Left forelimb (tissue), 1 donor: ENCODE data around the gene KCNK17.
"Not testable (repeated sequence)": the region's sequence is repeated elsewhere in the genome, so short reads cannot be mapped to it uniquely, and the experiment has no call there.

ENCODE experiments used
- DNase-seq: peaks from one replicate; pipeline ENCODE4 v3.0.0-alpha.2; 2018; ENCODE audit warnings: low spot score

The KCNK17 gene

DNA sequence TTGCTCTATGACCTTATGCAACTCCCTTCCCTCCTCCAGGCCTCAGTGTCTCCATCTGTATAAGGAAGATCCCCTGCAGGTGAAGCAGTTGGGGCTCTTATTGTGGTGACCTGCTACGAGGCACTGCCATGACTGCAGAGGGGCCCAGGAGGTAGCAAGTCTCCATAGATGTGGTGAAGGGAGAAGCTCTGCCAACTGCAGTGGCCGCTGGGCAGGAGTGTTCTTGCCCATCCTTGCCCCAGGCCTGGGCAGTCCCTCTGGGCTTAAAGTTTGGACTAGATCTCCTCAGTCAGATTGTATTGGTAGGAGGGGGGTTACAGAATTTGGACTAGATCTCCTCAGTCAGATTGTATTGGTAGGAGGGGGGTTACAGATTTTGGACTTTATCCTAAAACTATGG lies 12.2 kb downstream of the KCNK17 start:
- no peak for DNase-seq

DNA sequence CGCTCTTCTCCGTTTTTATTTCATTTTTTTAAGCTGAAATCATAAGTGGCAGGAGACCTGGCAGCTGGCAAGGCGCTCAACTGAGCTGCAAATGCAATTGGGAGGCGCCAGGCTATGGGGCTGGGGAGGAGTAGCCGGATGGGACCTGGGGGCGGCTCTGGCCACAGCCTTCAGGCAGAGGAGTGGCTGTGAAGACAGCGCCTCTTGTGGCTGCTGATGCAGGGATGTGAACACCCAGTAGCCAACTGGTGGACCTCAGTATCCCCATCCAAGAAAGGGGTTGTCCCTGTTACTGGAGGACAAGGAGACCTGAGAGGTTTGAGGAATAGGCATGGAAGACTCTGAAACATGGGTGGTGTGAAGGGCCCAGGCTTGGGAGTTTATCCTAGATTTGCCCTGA lies 12.6 kb downstream of the KCNK17 start:
- no peak for DNase-seq

DNA sequence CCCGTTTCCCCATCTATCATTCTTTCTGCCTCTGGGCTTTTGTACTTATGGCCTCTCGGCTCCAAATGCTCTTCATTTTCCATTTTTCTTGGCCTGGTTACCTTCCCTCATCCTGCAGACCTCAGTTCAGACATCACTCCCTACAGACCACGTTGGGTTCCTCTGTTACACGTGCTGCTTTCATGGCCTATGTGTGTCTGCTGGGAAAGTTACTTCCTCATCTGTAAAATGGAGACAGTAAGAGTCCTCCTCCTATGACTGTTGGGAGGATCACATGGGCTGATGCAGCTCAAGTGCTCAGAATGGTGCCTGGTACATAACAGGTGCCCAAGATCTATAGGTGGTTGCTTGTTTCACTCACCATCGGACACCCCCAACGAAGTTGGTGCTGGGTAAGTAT lies 13.5 kb downstream of the KCNK17 start:
- no peak for DNase-seq

DNA sequence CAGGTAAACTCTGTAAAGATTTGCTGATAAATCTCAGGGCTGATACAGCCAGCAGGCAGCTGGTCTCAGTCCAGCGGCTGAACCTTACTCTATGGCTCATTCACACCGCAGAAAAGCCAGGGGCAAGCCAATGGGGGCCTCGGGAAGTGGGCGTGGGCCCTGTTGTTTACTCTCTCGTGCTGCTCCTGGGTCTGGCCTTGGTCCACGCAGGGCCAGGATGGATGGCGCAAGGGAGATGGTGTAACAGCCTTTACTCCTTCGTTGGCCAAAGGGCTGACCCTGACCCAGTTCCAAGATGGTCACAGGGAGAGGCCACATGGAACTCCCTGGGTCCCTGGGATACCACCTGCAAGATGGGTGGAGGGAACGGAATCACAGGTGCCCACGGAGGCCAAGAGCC lies 16.2 kb downstream of the KCNK17 start:
- no peak for DNase-seq

DNA sequence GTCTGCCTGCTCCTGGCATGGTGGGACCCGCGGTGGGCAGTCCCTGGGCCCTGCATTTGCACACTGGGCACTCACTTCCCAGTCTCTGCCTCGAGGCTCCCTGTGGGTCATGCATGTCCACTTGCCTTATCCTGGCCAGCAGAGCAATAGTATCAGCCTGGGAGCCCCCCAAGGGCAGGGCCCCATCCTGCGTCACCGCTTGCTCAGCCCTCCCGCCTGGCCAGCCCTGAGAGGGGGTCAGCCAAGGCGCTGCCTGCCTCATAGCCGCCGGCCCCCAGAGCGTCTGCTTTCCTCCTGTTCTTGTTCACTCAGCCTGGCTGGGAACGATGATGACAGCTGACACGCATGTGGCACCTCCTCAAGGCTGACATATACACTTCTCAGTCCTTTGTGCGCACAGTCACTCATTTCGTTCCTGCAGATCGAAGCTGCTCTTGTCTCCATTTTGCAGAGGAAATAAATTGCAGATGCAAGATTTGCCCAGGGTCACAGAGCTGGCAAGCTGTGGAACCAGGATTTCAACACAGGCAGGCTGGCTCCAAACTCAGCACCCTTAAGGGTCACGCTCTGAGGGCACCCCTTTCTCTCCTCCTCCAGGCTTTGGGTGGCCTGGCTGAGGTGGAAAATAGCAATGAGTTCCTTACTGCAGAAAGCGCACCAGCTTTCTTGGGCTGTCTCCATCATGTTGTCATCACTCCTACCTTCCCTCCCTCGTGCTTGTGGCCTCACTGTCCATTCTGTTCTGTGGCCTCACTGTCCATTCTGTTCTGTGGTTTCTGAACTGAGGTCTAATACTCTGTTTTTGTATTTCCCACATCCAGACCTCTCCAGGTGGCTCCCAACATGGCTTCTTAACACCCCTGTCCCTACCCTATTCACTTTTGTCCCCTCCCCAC lies 17.2 kb downstream of the KCNK17 start:
- DNase-seq: no peak

DNA sequence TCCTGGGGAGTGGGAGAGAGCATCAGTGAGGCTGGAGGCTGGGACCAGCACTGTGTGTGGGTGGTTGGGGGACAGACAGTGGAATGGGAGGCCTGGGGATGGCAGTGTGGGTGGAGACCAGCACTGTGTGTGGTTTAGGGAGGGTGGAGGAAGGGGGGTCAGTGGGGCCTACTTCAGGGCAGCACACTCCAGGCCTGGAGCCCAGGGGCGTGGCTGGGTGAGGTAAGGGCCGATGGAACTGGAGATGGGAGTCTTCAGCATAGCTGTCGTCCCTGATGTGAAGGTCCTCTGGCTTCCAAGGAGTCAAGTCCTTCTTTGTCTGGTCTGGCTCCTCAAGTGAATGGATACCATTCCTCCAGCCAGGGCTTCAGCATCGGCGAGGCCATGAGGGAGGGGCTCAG lies 18.6 kb downstream of the KCNK17 start:
- no peak for DNase-seq

DNA sequence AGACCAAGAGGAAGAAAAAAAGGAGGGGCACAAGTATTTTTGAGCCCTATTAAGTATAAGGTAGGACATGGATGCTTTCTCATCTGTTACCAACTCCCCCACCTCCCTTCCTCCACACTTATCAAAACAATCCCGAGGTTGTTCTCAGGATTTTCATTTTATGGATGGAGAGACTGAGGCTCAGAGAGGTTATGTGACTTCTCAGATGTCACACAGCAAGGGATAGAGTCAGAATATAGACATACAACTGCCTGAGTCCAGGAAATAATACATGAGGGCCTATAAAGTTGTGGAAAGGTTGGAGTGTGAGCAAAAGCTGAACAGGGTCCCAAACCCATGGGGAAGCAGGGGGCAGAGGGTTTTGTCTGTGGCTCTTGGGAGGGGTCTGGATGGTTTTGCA lies 19.3 kb downstream of the KCNK17 start:
- DNase-seq: no peak

DNA sequence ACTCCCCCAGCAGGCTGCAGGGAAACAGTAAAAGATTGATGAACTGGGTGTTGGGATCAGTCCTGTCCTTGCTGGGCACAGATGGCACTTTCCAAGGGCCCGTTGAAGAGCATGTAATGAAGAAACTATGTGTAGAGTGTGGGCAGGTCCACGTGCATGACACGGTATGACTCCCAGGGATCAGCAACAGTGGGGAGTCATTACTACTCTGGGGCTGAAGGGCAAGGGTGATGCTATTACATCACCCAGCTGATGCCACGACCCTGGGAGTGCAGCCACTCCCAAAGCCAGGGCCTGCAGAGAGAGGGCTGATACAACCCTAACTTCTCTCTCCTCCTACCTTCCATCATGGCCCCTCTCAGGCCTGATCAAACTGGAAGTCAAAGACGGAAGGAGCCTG lies 20.1 kb downstream of the KCNK17 start:
- DNase-seq: no peak

DNA sequence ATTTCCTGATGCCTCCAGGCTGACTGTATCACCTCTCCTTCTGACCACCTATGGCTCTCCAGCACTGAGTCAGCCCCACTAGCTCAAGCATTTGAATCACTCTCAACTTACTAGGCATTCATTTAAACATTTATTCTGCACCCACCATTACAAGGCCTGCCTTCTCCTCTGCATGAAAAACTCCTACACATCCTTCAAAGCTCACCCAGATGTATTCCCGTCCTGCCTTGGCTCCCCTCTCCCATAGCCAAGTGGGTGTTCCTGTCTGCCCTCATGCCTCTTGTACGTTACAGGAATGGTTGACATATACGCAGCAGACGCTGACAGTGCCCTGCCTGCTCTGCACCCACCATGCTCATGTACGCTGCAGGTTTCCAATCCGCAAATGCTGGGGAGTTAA lies 21.6 kb downstream of the KCNK17 start:
- no peak for DNase-seq

DNA sequence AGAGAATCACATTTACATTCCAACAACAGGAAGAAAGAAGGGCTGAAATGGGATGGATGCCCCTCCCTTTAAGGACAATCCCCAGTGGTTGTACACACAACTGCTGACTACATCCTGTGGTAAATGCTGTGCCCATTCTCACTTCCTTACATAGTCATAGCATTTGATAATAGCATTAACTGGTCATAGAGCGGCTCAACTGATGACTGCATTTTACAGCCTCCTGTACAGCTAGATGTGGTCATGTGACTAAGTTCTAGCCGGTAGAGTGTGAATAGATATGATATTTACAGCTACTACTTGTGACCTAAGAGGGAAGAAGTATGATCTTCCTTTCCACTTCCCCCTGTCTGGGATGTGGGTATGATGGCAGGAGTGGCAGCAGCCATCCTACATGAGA lies 24.7 kb downstream of the KCNK17 start:
- DNase-seq: no peak

DNA sequence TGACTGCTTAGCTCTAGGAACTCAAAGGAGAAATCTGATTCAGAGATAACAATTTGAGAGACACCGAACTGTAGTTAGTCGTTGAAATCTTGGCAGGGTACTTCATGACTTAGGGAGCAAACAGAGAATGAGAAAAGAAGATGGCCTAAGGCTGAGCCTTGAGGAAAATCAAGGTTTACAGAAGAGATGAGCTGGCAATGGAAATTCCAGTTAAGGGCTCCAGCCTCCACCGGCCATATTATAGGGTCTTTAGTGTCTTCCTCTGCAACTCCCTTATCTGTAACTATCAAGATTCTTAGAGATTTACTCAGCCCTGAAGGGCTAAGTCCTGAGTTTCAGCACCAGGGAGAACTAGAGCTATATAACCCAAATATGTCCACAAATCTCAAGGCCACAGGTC lies 26.6 kb downstream of the KCNK17 start:
- no peak for DNase-seq

DNA sequence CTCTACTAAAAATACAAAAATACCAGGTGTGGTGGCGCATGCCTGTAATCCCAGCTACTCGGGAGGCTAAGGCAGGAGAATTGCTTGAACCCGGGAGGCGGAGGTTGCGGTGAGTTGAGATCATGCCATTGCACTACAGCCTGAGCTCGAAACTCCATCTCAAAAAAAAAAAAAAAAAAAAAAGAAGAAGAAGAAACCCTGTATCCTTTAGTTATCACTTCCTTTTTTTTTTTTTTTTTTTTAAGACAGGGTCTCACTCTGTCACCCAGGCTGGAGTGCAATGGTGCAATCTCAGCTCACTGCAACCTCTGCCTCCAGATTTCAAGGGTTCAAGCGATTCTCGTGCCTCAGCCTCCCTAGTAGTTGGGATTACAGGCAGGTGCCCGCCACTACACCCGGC lies 27.6 kb downstream of the KCNK17 start:
- DNase-seq: not testable (repeated sequence)

DNA sequence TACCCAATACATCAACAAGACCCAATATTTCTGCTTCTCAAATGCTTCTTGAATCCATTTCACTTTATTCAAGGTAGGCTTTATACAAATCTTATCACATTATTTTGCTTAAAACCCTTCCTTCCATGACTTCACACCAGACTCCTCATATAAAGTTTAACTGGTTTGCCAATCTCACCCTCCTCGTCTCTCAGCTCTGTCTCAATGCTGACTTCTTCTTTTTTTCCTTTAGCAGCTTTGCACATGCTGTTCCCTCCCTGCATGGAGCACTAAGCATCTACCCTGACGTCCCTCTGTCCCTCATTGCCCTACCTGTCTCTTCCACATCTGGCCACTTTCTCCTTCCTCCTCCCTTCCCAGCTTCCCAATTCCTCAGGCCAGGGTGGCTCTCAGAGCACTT lies 31.4 kb downstream of the KCNK17 start:
- DNase-seq: no peak

DNA sequence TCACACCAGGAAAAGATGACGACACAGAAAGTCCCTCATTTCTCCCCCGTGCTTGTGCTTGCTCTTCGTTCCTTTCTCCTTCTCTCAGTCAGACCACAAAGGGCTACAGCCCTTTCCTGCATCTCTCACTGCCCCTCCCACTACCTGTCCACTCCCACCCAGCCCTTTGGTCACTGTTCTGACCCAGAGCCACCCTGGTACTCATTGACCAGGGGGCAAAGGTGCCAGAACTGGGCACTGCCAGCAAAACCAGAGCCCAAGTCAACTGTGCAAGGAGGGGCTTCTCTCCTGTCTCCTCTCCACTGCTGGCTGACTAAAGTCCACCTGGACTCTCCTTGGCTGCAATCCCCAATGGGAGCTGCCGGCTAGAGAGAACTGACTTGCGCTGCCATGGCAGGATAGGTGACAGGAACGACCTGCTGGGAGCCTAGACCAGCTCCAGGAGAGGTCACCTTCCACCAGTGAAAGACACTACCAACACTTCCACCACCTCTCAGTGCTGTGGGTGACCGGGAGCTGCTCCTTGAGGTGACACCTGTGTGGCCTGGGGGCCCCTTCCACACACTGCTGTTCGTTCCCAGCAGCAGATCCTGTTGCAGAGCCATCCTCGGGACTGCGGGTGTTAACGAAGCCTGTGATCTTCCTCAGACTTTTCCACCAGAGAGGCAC lies 32.8 kb downstream of the KCNK17 start:
- DNase-seq: no peak

DNA sequence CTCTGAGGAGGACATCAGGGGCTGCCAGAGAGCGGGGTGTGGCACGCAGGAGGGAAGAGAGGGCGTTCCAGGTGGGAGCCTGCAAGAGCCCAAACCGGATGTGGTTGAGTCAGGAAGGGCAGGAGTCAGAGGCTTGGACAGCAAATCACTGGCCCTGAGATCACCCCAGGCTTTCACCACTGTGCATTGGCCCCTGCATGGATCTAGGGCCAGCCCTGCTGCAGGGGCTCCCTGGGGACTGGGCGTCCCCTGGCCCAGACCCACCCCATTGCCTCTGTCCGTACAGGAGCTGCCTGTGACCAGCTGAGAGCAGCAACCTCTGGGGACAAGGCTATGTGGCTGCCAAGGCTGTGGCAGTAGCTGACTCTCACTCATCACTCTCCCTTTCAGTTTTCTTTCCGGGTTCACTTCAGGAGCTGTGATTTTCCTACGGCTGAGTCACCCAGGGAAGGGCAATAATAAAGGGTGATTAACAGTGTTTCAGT lies 33.9 kb downstream of the KCNK17 start:
- DNase-seq: no peak

DNA sequence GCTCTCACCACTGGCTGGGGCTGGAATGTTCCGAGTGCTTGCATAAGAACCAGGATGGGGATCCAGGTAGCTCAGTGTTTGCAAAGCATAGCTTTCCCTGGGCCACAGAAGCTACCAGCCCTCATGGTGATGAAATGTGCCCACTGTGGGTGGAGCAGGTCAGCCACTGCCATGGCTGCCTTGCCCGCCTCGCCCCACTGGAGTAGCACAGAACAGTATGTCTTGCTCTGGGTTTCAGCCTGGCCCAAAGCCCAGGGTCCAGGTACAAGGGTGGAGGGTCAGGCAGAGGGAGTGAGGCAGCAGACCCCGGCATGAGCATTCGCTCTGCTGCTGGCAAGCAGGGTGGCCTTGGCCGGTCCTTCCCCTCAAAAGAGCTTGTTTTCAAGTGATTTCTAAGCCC lies 34.7 kb downstream of the KCNK17 start:
- DNase-seq: no peak

DNA sequence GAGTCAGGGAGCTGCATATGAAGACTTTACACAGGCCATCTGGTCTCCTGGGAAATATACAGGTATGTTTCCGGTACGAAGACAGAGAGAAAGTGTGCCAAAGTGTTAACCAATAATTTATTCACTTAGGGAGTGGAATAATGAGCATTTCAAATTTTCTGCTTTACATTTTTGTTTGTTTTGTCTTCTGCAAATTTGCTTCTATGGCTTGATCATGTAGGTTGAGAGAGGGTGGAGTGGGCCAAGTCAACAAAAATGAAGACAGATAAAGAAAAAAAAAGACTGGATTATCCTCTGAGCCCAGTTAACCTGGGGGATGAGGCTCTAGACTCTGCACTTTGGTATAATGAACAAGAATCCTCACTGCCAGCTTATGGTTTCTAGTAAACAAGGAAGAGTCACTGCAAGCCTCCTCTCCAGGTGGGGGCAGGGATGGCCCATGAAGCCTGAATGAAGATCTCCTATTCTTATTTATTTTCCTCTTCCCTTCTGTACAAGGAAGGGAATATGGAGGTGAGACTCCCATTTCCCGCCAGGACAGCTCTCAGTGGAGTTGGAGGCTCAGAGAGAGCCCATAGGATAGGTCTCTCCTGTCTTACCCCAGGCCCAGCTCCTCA lies 37.7 kb downstream of the KCNK17 start:
- DNase-seq: no peak

DNA sequence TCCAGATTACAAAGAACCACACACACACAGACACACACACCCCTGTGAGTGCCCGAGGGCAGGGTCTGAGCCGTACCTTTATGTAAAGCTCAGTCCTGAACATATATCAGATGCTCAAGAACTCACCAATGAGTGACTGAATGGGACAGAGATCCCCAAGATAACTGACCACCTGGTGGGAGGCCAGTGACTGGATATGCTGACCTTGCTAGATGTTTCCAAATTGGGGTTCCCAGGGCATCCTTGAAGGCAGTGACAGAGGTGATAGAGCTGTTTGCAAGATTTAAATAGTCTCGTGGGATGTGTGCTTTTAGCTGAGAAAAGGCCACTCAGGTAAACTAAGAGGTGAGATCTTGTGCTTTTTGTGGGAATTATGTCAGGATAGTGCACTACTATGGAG lies 39.3 kb downstream of the KCNK17 start:
- DNase-seq: no peak

DNA sequence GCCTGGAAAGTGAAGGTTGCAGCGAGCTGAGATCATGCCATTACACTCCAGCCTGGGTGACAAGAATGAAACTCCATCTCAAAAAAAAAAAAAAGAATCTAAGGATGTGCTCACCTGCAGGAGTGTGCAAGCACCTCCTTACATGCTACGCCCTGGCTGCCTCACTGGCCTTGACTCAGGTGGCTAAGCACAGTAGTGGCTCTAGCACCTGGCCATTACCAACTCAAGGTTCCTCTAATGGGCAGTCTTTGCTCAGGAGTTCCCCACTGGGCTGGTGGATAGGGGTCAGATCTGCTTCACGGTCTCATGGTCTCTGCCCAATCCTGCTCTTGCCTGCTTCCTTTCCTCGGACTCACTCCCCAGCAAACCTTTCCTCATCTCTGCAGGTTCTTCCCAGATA lies 39.7 kb downstream of the KCNK17 start:
- DNase-seq: no peak

DNA sequence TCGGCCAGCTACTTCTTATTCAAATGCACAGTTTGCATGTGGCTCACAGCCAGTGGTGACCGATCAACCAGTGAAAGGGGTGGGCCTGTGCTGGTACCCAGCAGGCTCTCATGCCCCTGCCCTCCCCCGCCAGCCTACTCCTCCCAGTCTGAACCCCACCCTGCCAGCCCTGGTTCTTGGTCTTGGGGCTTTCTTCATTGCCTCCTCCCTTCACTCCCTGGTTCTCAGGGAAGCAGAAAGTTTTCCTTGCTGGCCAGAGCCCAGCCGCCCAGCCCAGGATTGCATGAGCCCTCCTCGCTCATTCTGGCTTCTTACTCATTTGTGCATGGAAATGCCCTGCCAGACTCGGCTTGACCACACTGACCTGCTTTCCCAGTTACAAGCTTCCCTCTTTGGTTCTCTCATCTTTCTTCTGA lies 40.8 kb downstream of the KCNK17 start:
- DNase-seq: no peak

DNA sequence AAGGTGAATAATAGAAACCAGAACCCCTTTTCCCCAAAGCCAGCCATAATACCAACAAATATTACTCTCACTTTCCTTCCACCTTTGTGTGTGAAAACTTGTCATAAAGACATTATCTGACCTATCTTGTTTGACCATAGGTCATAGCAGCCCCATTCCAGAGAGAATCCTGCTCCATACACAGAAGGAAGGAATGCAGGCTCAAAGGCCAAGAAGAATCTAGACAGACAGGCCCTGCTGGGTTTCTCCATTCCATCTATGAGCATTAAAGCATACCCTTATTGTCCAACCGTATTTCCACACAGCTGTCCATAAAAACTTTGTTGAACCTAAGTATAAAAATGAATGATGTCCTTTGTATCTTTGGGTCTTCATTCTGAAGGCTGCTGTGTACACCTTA lies 44.3 kb downstream of the KCNK17 start:
- no peak for DNase-seq

DNA sequence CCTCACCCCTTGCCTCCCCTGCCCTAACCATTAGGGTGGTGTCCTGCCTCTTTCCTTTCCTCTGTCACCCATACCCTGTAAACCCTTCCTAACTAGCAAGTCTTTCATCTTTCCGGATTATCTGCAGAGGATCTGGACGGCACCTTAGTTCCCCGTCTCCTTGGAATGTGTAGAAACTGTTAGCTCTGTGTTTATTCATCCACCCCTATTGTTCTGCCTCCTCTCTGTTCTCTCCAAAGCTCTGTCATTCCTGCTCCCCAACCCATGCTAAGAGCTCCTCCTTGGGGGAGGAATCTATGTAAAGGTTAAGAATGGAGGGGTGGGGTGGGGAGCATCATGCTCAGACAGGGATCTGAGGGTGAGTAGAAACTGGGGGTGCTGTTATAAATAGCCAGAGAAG lies 45.5 kb downstream of the KCNK17 start:
- DNase-seq: no peak

DNA sequence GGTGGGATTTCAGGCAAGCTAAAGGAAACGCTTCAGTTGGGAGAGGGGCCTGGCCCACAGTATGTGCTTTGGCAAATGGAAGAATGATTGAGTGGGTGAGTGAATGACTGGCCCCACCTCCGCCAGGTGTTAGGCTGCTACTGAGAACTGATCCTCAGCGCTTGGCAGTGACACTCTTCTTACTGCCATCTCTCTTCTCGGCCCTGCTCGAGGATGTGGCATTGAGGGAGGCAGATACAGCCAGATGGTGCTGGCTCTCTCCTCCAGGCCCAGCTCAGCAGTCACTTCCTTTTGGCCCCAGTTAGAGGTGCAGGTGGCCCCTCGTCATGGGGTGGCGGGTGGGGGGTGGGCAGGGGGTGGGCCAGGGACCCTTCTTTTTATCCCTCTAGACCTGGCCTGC lies 46.0 kb downstream of the KCNK17 start:
- DNase-seq: no peak
